Gastrocnemius medialis (tissue), 4 donors: ENCODE results near the gene COQ2. TPM values are rescaled to one million over a fixed set of nuclear protein-coding genes. Genes with fewer than 3 reads are reported as not detected.
A peak's percentile ranks its signal among the peaks of the same experiment; 100 is the strongest.

Source experiments
- ATAC-seq, 2 donors: fragments of 150-250 bp; one replicate each; pipeline ENCODE4 v1.9.1; 2016
- DNase-seq, 2 donors: peaks; one replicate each; pipeline ENCODE4 v3.0.0-alpha.2; 2019
- H3K27ac ChIP-seq, 4 donors: fragments of 200-600 bp; sonication (generic); 1 replicate in 1 of 4; 2 replicates in 3 of 4; pipeline ENCODE4 v1.5.1; 2016 to 2018; ENCODE audit warnings: mild to moderate bottlenecking in 2 of 4, moderate library complexity in 1 of 4
- H3K27me3 ChIP-seq, 3 donors: fragments of 200-600 bp; sonication (generic) in 2 of 3; 1 replicate in 1 of 3; 2 replicates in 2 of 3; pipeline versions ENCODE4 v1.5.1 to v1.6.0; 2016 to 2019; ENCODE audit warnings: mild to moderate bottlenecking in 1 of 3, moderate library complexity in 1 of 3
- H3K36me3 ChIP-seq, 2 donors: fragments of 200-600 bp; sonication (generic) in 1 of 2; one replicate each; pipeline ENCODE4 v1.5.1; 2017 to 2018
- H3K4me1 ChIP-seq, 2 donors: fragments of 200-600 bp; sonication (generic) in 1 of 2; one replicate each; pipeline ENCODE4 v1.5.1; 2016 to 2017; ENCODE audit warnings: mild to moderate bottlenecking in 2 of 2
- H3K4me3 ChIP-seq, 4 donors: fragments of 200-600 bp; sonication (generic) in 3 of 4; 1 replicate in 1 of 4; 2 replicates in 3 of 4; pipeline ENCODE4 v1.5.1; 2016 to 2019; ENCODE audit warnings: mild to moderate bottlenecking in 2 of 4
- H3K9me3 ChIP-seq, 3 donors: fragments of 200-600 bp; sonication (generic) in 2 of 3; 1 replicate in 1 of 3; 2 replicates in 2 of 3; pipeline ENCODE4 v1.5.1; 2016 to 2019
- CTCF ChIP-seq, 5 experiments: fragments of 450-650 bp in 3 of 5; fragments of 200-600 bp in 2 of 5; sonication (generic) in 2 of 5; IDR thresholded peaks in 4 of 5; conservative IDR thresholded peaks in 1 of 5; 1 replicate in 4 of 5; 2 replicates in 1 of 5; pipeline ENCODE4 v1.5.1; 2016 to 2019; ENCODE audit warnings: antibody characterized with exemption in 5 of 5, mild to moderate bottlenecking in 3 of 5, moderate library complexity in 3 of 5
- POLR2A ChIP-seq, 2 donors: fragments of 450-650 bp; IDR thresholded peaks; one replicate each; pipeline ENCODE4 v1.6.1; 2017; ENCODE audit warnings: antibody characterized with exemption in 2 of 2, mild to moderate bottlenecking in 2 of 2, moderate library complexity in 2 of 2
- in situ Hi-C, 4 donors: fragments of 200-750 bp; cut with MboI; loops; one replicate each; pipeline versions ENCODE4 v1.15.0 to v1.8.0; 2017; ENCODE audit warnings: low sequenced_read_pairs in 4 of 4
- intact Hi-C: fragments of 100-400 bp; cut with DNase I; formaldehyde crosslinking; loops from one replicate; pipeline ENCODE4 v1.15.1; 2023; ENCODE audit warnings: low total_unique reads
- total RNA-seq, 4 donors: library from RNA; depleted of rRNA; stranded (reverse); fragments of >200 nt; gene quantifications; one replicate each; pipeline versions ENCODE4 v1.1.0 to v1.2.3, GENCODE V29; 2016

COQ2 gene
- total RNA-seq, 4 donors from 2014 or later: 9.0 to 15.7 (median 11.5) TPM

- no peaks in the 10 kb centered on the region for H3K36me3 ChIP-seq
- no peaks in the 10 kb centered on the region for H3K9me3 ChIP-seq
- H3K27ac ChIP-seq: no peak overlapping the region
- in situ Hi-C loops (no loop called here), intact Hi-C loops (no loop called here)
- no peaks in the 10 kb centered on the region for H3K27me3 ChIP-seq
- TF ChIP-seq CTCF (IDR thresholded peaks at IDR 0.05 in 4 of 5, conservative IDR thresholded peaks at IDR 0.05 in 1 of 5): no peak
- TF ChIP-seq POLR2A (IDR thresholded peaks at IDR 0.05): no peak
- no peak for DNase-seq
- ATAC-seq: no peak
- no peak overlapping the region for H3K4me3 ChIP-seq
- no peaks in the 10 kb centered on the region for H3K4me1 ChIP-seq
Observed at GRCh38 chr4:83224502-83225197, 59.9 kb downstream of the COQ2 start.

- no peak for TF ChIP-seq CTCF (IDR thresholded peaks at IDR 0.05 in 4 of 5, conservative IDR thresholded peaks at IDR 0.05 in 1 of 5)
- no peak for TF ChIP-seq POLR2A (IDR thresholded peaks at IDR 0.05)
- intact Hi-C loops (no loop called here), in situ Hi-C loops (no loop called here)
- Histone ChIP-seq H3K4me3 (no peak overlapping the region), H3K4me1 (no peaks in the 10 kb centered on the region), H3K9me3 (no peaks in the 10 kb centered on the region), H3K36me3 (no peaks in the 10 kb centered on the region), H3K27me3 (no peaks in the 10 kb centered on the region), H3K27ac (no peak overlapping the region)
- ATAC-seq: no peak
- DNase-seq: no peak
Observed at GRCh38 chr4:83223781-83224180, 60.8 kb downstream of the COQ2 start.

- Histone ChIP-seq H3K4me1 (no peaks in the 10 kb centered on the region), H3K9me3 (no peaks in the 10 kb centered on the region), H3K27ac (no peak overlapping the region), H3K36me3 (no peaks in the 10 kb centered on the region), H3K27me3 (no peaks in the 10 kb centered on the region), H3K4me3 (no peak overlapping the region)
- TF ChIP-seq CTCF (IDR thresholded peaks at IDR 0.05 in 4 of 5, conservative IDR thresholded peaks at IDR 0.05 in 1 of 5) (no peak), POLR2A (IDR thresholded peaks at IDR 0.05) (no peak)
- ATAC-seq (no peak), DNase-seq (no peak)
- intact Hi-C loops (no loop called here), in situ Hi-C loops (no loop called here)
Observed at GRCh38 chr4:83221897-83222441, 62.6 kb downstream of the COQ2 start.

GRCh38 chr4:83219344-83220331 lies 65.0 kb downstream of the COQ2 start:
- H3K27ac ChIP-seq: no peak overlapping the region
- no peaks in the 10 kb centered on the region for H3K9me3 ChIP-seq
- no peaks in the 10 kb centered on the region for H3K4me1 ChIP-seq
- ATAC-seq: peak in 1 of 2 donors; percentile 18
- no peaks in the 10 kb centered on the region for H3K27me3 ChIP-seq
- intact Hi-C loops (no loop called here), in situ Hi-C loops (no loop called here)
- DNase-seq: no peak
- no peak for TF ChIP-seq POLR2A (IDR thresholded peaks at IDR 0.05)
- no peak for TF ChIP-seq CTCF (IDR thresholded peaks at IDR 0.05 in 4 of 5, conservative IDR thresholded peaks at IDR 0.05 in 1 of 5)
- no peak overlapping the region for H3K4me3 ChIP-seq
- H3K36me3 ChIP-seq: no peaks in the 10 kb centered on the region
